ENCODE results near the gene MIPOL1. TPM values are rescaled to one million over a fixed set of nuclear protein-coding genes. Genes with fewer than 3 reads are reported as not detected.

Gene MIPOL1
- total and polyA plus RNA-seq, 2 of the 13 experiments (the other 11 are each of a cell fraction or from before 2014, with no cell fraction given): 8.6 to 34.2 TPM

- TF ChIP-seq ZBTB40 (IDR thresholded peaks at IDR 0.05) (no peak), ZBTB40 (CRISPR knock-in tag; IDR thresholded peaks at IDR 0.05) (no peak), BCLAF1 (IDR thresholded peaks at IDR 0.05) (no peak), ZNF264 (CRISPR knock-in tag; IDR thresholded peaks at IDR 0.05) (no peak), NFIC (IDR thresholded peaks at IDR 0.05; ENCODE audit: low read length) (no peak), ZNF768 (CRISPR knock-in tag; IDR thresholded peaks at IDR 0.05) (peak; percentile 18; the same call in 1 of the 2 replicates), PRPF4 (IDR thresholded peaks at IDR 0.05; ENCODE audit: low read depth, low read length, poor library complexity, severe bottlenecking) (peak; percentile 25), CSRNP2 (CRISPR knock-in tag; conservative IDR thresholded peaks at IDR 0.05; ENCODE audit: low read depth) (no peak), NONO (IDR thresholded peaks at IDR 0.05) (no peak), NONO (CRISPR knock-in tag; conservative IDR thresholded peaks at IDR 0.05) (0 out of 2 replicates have a peak, but pooled peaks have one; percentile 11), ZBTB49 (CRISPR knock-in tag; IDR thresholded peaks at IDR 0.05; ENCODE audit: borderline replicate concordance) (no peak), REPIN1 (CRISPR knock-in tag; IDR thresholded peaks at IDR 0.05; ENCODE audit: borderline replicate concordance, low read depth) (no peak)
These were observed 387.4 kb downstream of the MIPOL1 start (continued) for GRCh38 chr14:37585101-37585511.
